IgD-negative memory B cell (primary cell): ENCODE results near the gene GAK. TPM values are rescaled to one million over a fixed set of nuclear protein-coding genes. Genes with fewer than 3 reads are reported as not detected.

Experiments
- H3K27ac Mint-ChIP-seq, 3 donors: one replicate each; pipeline ENCODE4 v1.8.0; 2020 to 2022; ENCODE audit warnings: mild to moderate bottlenecking in 3 of 3, mixed read lengths in 3 of 3, moderate library complexity in 1 of 3
- H3K27me3 Mint-ChIP-seq: one replicate; pipeline ENCODE4 v1.8.0; 2021; ENCODE audit warnings: mixed read lengths
- H3K36me3 Mint-ChIP-seq: one replicate; pipeline ENCODE4 v1.8.0; 2020; ENCODE audit warnings: mild to moderate bottlenecking, mixed read lengths
- H3K4me1 Mint-ChIP-seq, 3 donors: one replicate each; pipeline ENCODE4 v1.8.0; 2020 to 2022; ENCODE audit warnings: mixed read lengths in 3 of 3, mild to moderate bottlenecking in 1 of 3
- H3K4me3 Mint-ChIP-seq, 4 donors: one replicate each; pipeline ENCODE4 v1.8.0; 2020 to 2022; ENCODE audit warnings: mild to moderate bottlenecking in 4 of 4, mixed read lengths in 4 of 4, moderate library complexity in 3 of 4
- H3K9me3 Mint-ChIP-seq, 3 donors: one replicate each; pipeline ENCODE4 v1.8.0; 2020 to 2021; ENCODE audit warnings: mixed read lengths in 3 of 3, mild to moderate bottlenecking in 1 of 3
- polyA plus RNA-seq: library from polyadenylated mRNA; unstranded; fragments of 300-500 nt; fragmentation: Illumina TruSeq; gene quantifications from one replicate; pipeline ENCODE4 v1.2.3, GENCODE V29; 2021

Gene GAK
- polyA plus RNA-seq, 1 donor from 2014 or later: 74.7 TPM

GRCh38 chr4:848803-849477 lies 83.2 kb downstream of the GAK start:
- H3K27me3 Mint-ChIP-seq: no peaks in the 10 kb centered on the region
- no peaks in the 10 kb centered on the region for H3K36me3 Mint-ChIP-seq
- no peaks in the 10 kb centered on the region for H3K4me1 Mint-ChIP-seq
- H3K27ac Mint-ChIP-seq: no peak overlapping the region
- H3K4me3 Mint-ChIP-seq: no peak overlapping the region
- H3K9me3 Mint-ChIP-seq: peaks cover 0 to 2% (median 2%) of the 10 kb centered on the region in 3 donors

GRCh38 chr4:848307-848691 lies 83.8 kb downstream of the GAK start:
- Mint-ChIP-seq H3K27me3 (no peaks in the 10 kb centered on the region), H3K36me3 (no peaks in the 10 kb centered on the region), H3K9me3 (peaks cover 0 to 2% (median 2%) of the 10 kb centered on the region in 3 donors), H3K27ac (no peak overlapping the region), H3K4me1 (no peaks in the 10 kb centered on the region), H3K4me3 (no peak overlapping the region)

GRCh38 chr4:845836-846251 lies 86.3 kb downstream of the GAK start:
- Mint-ChIP-seq H3K36me3 (peaks cover 2% of the 10 kb centered on the region), H3K4me1 (no peaks in the 10 kb centered on the region), H3K4me3 (peak overlapping the region in 1 of 4 donors; percentile 17), H3K27me3 (no peaks in the 10 kb centered on the region), H3K27ac (no peak overlapping the region), H3K9me3 (peaks cover 0 to 5% (median 4%) of the 10 kb centered on the region in 3 donors)

GRCh38 chr4:845233-845835 lies 86.8 kb downstream of the GAK start:
- Mint-ChIP-seq H3K9me3 (peaks cover 0 to 5% (median 4%) of the 10 kb centered on the region in 3 donors), H3K4me1 (peaks cover 0 to 2% (median 0%) of the 10 kb centered on the region in 3 donors), H3K27ac (no peak overlapping the region), H3K4me3 (no peak overlapping the region), H3K27me3 (no peaks in the 10 kb centered on the region), H3K36me3 (peaks cover 2% of the 10 kb centered on the region)

GRCh38 chr4:844752-845232 lies 87.3 kb downstream of the GAK start:
- Mint-ChIP-seq H3K4me3 (no peak overlapping the region), H3K9me3 (peaks cover 4 to 5% (median 5%) of the 10 kb centered on the region in 3 donors), H3K27ac (no peak overlapping the region), H3K27me3 (no peaks in the 10 kb centered on the region), H3K36me3 (peaks cover 2% of the 10 kb centered on the region), H3K4me1 (peaks cover 0 to 2% (median 0%) of the 10 kb centered on the region in 3 donors)

- H3K27ac Mint-ChIP-seq: peak overlapping the region in 1 of 3 donors; percentile 56
- peaks cover 6% of the 10 kb centered on the region for H3K36me3 Mint-ChIP-seq
- peaks cover 4 to 8% (median 7%) of the 10 kb centered on the region in 3 donors for H3K9me3 Mint-ChIP-seq
- H3K27me3 Mint-ChIP-seq: no peaks in the 10 kb centered on the region
- peaks cover 0 to 2% (median 0%) of the 10 kb centered on the region in 3 donors for H3K4me1 Mint-ChIP-seq
- no peak overlapping the region for H3K4me3 Mint-ChIP-seq
Measured at GRCh38 chr4:839675-840443, 92.3 kb downstream of the GAK start.

- Mint-ChIP-seq H3K4me3 (no peak overlapping the region), H3K27me3 (peaks cover 3% of the 10 kb centered on the region)
Measured at GRCh38 chr4:837772-838171, 94.3 kb downstream of the GAK start.

GRCh38 chr4:836750-837301 lies 95.3 kb downstream of the GAK start:
- H3K27ac Mint-ChIP-seq: no peak overlapping the region
- H3K9me3 Mint-ChIP-seq: peaks cover 1 to 7% (median 6%) of the 10 kb centered on the region in 3 donors

More at GRCh38 chr4:837772-838171, 94.3 kb downstream of the GAK start:
- Mint-ChIP-seq H3K27ac (no peak overlapping the region), H3K4me1 (peaks cover 0 to 3% (median 2%) of the 10 kb centered on the region in 3 donors), H3K36me3 (peaks cover 6% of the 10 kb centered on the region), H3K9me3 (peaks cover 1 to 7% (median 6%) of the 10 kb centered on the region in 3 donors)

GRCh38 chr4:836003-836511 lies 96.1 kb downstream of the GAK start:
- peaks cover 4% of the 10 kb centered on the region for H3K36me3 Mint-ChIP-seq
- H3K9me3 Mint-ChIP-seq: peaks cover 0 to 7% (median 4%) of the 10 kb centered on the region in 3 donors
- H3K27ac Mint-ChIP-seq: no peak overlapping the region
- H3K27me3 Mint-ChIP-seq: peaks cover 3% of the 10 kb centered on the region
- H3K4me1 Mint-ChIP-seq: peaks cover 0 to 3% (median 2%) of the 10 kb centered on the region in 3 donors
- no peak overlapping the region for H3K4me3 Mint-ChIP-seq

More at GRCh38 chr4:836750-837301, 95.3 kb downstream of the GAK start:
- H3K27me3 Mint-ChIP-seq: peaks cover 3% of the 10 kb centered on the region
- peaks cover 0 to 3% (median 2%) of the 10 kb centered on the region in 3 donors for H3K4me1 Mint-ChIP-seq
- no peak overlapping the region for H3K4me3 Mint-ChIP-seq
- H3K36me3 Mint-ChIP-seq: peaks cover 6% of the 10 kb centered on the region

GRCh38 chr4:835148-836002 lies 96.7 kb downstream of the GAK start:
- Mint-ChIP-seq H3K27me3 (peaks cover 3% of the 10 kb centered on the region), H3K4me3 (no peak overlapping the region), H3K4me1 (peaks cover 0 to 3% (median 0%) of the 10 kb centered on the region in 3 donors), H3K36me3 (peaks cover 4% of the 10 kb centered on the region), H3K9me3 (peaks cover 0 to 7% (median 4%) of the 10 kb centered on the region in 3 donors), H3K27ac (no peak overlapping the region)

- no peak overlapping the region for H3K4me3 Mint-ChIP-seq
- peaks cover 0 to 4% (median 0%) of the 10 kb centered on the region in 3 donors for H3K9me3 Mint-ChIP-seq
- peaks cover 0 to 3% (median 0%) of the 10 kb centered on the region in 3 donors for H3K4me1 Mint-ChIP-seq
- H3K27ac Mint-ChIP-seq: no peak overlapping the region
- peaks cover 4% of the 10 kb centered on the region for H3K36me3 Mint-ChIP-seq
- H3K27me3 Mint-ChIP-seq: peaks cover 3% of the 10 kb centered on the region
Measured at GRCh38 chr4:834368-835147, 97.6 kb downstream of the GAK start.

GRCh38 chr4:833731-834367 lies 98.3 kb downstream of the GAK start:
- Mint-ChIP-seq H3K27ac (no peak overlapping the region), H3K36me3 (peaks cover 1% of the 10 kb centered on the region), H3K27me3 (peaks cover 3% of the 10 kb centered on the region), H3K4me1 (peaks cover 0 to 3% (median 0%) of the 10 kb centered on the region in 3 donors), H3K4me3 (no peak overlapping the region), H3K9me3 (peaks cover 0 to 4% (median 0%) of the 10 kb centered on the region in 3 donors)

GRCh38 chr4:833156-833555 lies 99.0 kb downstream of the GAK start:
- peaks cover 0 to 3% (median under 1%) of the 10 kb centered on the region in 3 donors for H3K4me1 Mint-ChIP-seq
- H3K36me3 Mint-ChIP-seq: no peaks in the 10 kb centered on the region
- peaks cover 4% of the 10 kb centered on the region for H3K27me3 Mint-ChIP-seq
- H3K9me3 Mint-ChIP-seq: peaks cover 0 to 4% (median 0%) of the 10 kb centered on the region in 3 donors
- H3K27ac Mint-ChIP-seq: no peak overlapping the region
- H3K4me3 Mint-ChIP-seq: peak overlapping the region in 1 of 4 donors; percentile 23
